SK-N-SH treated with all-trans-retinoic acid at 6 μM for 48 hours (cell line): ENCODE results near the gene HECTD1.
"Not testable (repeated sequence)": the region's sequence is repeated elsewhere in the genome, so short reads cannot be mapped to it uniquely, and the experiment has no call there.

ENCODE experiments used
- ATAC-seq: fragments of 200-7000 bp; cut with Tn5 transposase; 3 replicates; pipeline ENCODE4 v1.9.1; 2020; ENCODE audit warnings: mild to moderate bottlenecking, moderate library complexity
- ARNTL ChIP-seq: fragments of 450-650 bp; formaldehyde crosslinking; IDR thresholded peaks from 2 replicates; pipeline ENCODE4 v1.5.0; 2020; ENCODE audit warnings: low read depth, mild to moderate bottlenecking, moderate library complexity, borderline replicate concordance
- BACH2 ChIP-seq: fragments of 250-450 bp; sonication (Bioruptor Pico); IDR thresholded peaks from 2 replicates; pipeline ENCODE4 v1.9.0; 2021; ENCODE audit warnings: mild to moderate bottlenecking, borderline replicate concordance
- CSDC2 ChIP-seq: fragments of 250-450 bp; sonication (Bioruptor Pico); IDR thresholded peaks from 2 replicates; pipeline ENCODE4 v1.5.0; 2020; ENCODE audit warnings: mild to moderate bottlenecking, moderate library complexity
- ESRRG ChIP-seq: fragments of 250-450 bp; sonication (Bioruptor Pico); IDR thresholded peaks from 2 replicates; pipeline ENCODE4 v1.6.1; 2021; ENCODE audit warnings: mild to moderate bottlenecking
- GLIS3 ChIP-seq: fragments of 250-450 bp; sonication (Bioruptor Pico); IDR thresholded peaks from 2 replicates; pipeline ENCODE4 v1.5.0; 2020; ENCODE audit warnings: mild to moderate bottlenecking, moderate library complexity
- ISL1 ChIP-seq: fragments of 250-450 bp; sonication (Bioruptor Pico); IDR thresholded peaks from 2 replicates; pipeline ENCODE4 v2.1.2; 2022; ENCODE audit warnings: mild to moderate bottlenecking, moderate library complexity
- OSR1 ChIP-seq: fragments of 250-450 bp; sonication (Bioruptor Pico); IDR thresholded peaks from 2 replicates; pipeline ENCODE4 v1.8.0; 2022; ENCODE audit warnings: moderate library complexity, mild to moderate bottlenecking, inconsistent platforms
- PPARA ChIP-seq: fragments of 250-450 bp; sonication (Bioruptor Pico); IDR thresholded peaks from 2 replicates; pipeline ENCODE4 v1.5.0; 2020; ENCODE audit warnings: mild to moderate bottlenecking, borderline replicate concordance
- RARB ChIP-seq: fragments of 250-450 bp; sonication (Bioruptor Pico); IDR thresholded peaks from 2 replicates; pipeline ENCODE4 v1.8.0; 2021; ENCODE audit warnings: mild to moderate bottlenecking, moderate library complexity
- SNAI2 ChIP-seq: fragments of 250-450 bp; sonication (Bioruptor Pico); IDR thresholded peaks from 2 replicates; pipeline ENCODE4 v1.5.0; 2020; ENCODE audit warnings: mild to moderate bottlenecking, moderate library complexity
- TCF4 ChIP-seq: fragments of 250-450 bp; sonication (Bioruptor Pico); IDR thresholded peaks from 2 replicates; pipeline ENCODE4 v1.8.0; 2021; ENCODE audit warnings: mild to moderate bottlenecking, moderate library complexity, borderline replicate concordance
- ZC3H10 ChIP-seq: fragments of 250-450 bp; sonication (Bioruptor Pico); IDR thresholded peaks from 2 replicates; pipeline ENCODE4 v1.5.1; 2021; ENCODE audit warnings: mild to moderate bottlenecking, moderate library complexity
- ZFP3 ChIP-seq: fragments of 250-450 bp; sonication (Bioruptor Pico); IDR thresholded peaks from 2 replicates; pipeline ENCODE4 v1.5.0; 2020; ENCODE audit warnings: mild to moderate bottlenecking, moderate library complexity
- ZFP30 ChIP-seq: fragments of 450-650 bp; formaldehyde crosslinking; IDR thresholded peaks from 2 replicates; pipeline ENCODE4 v1.5.0; 2022; ENCODE audit warnings: mild to moderate bottlenecking, moderate library complexity
- ZNF565 ChIP-seq: fragments of 450-650 bp; formaldehyde crosslinking; conservative IDR thresholded peaks from 2 replicates; pipeline ENCODE4 v1.5.0; 2020; ENCODE audit warnings: low read depth, mild to moderate bottlenecking, moderate library complexity
- ZNF70 ChIP-seq: fragments of 450-650 bp; formaldehyde crosslinking; IDR thresholded peaks from 2 replicates; pipeline ENCODE4 v1.5.0; 2020; ENCODE audit warnings: mild to moderate bottlenecking, moderate library complexity
- ZNF8 ChIP-seq: fragments of 450-650 bp; formaldehyde crosslinking; IDR thresholded peaks from 2 replicates; pipeline ENCODE4 v1.5.0; 2020; ENCODE audit warnings: mild to moderate bottlenecking, moderate library complexity
- TF ChIP-seq, protein P1 (sequence below): fragments of 250-450 bp; sonication (Bioruptor Pico); IDR thresholded peaks from 2 replicates; pipeline ENCODE4 v1.8.0; 2020; ENCODE audit warnings: mild to moderate bottlenecking, moderate library complexity, borderline replicate concordance
- TF ChIP-seq, protein P2 (sequence below): fragments of 250-450 bp; sonication (Bioruptor Pico); IDR thresholded peaks from 2 replicates; pipeline ENCODE4 v1.8.0; 2021; ENCODE audit warnings: low read depth, mild to moderate bottlenecking, moderate library complexity, borderline replicate concordance
- TF ChIP-seq, protein P3 (sequence below): fragments of 250-450 bp; sonication (Bioruptor Pico); IDR thresholded peaks from 2 replicates; pipeline ENCODE4 v1.5.1; 2020; ENCODE audit warnings: low read depth, mild to moderate bottlenecking, moderate library complexity
- TF ChIP-seq, protein P4 (sequence below): fragments of 250-450 bp; sonication (Bioruptor Pico); IDR thresholded peaks from 2 replicates; pipeline ENCODE4 v1.5.1; 2021; ENCODE audit warnings: mild to moderate bottlenecking, moderate library complexity

The HECTD1 gene

DNA sequence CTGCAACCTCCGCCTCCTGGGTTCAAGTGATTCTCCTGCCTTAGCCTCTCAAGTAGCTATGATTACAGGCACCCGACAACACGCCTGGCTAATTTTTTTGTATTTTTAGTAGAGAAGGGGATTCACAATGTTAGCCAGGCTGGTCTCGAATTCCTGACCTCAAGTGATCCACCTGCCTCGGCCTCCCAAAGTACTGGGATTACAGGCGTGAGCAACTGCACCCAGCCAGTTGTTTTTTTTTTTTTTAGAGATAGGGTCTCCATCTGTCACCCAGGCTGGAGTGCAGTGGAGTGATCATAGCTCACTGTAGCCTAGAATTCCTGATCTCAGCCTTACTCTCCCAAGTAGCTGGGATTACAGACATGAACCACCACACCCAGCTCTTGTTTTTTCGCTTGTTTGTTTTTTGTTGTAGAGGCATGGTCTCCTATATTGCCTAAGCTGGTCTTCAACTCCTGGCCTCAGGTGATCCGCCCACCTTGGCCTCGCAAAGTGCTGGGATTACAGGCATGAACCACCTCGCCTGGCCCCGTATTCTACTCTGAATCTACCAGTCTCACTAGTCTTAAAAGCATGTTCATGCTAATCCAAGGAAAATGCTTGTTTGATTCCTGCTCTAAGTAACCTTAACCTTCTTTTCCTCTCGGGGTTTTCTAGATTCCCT, 149.8 kb downstream of the HECTD1 start:
- no peak for ATAC-seq
- no peak for TF ChIP-seq RARB (CRISPR knock-in tag)
- TF ChIP-seq CSDC2 (CRISPR knock-in tag) = no peak
- TF ChIP-seq ZFP3 = no peak
- no peak for TF ChIP-seq ESRRG (CRISPR knock-in tag)
- no peak for TF ChIP-seq ARNTL (CRISPR knock-in tag)
- TF ChIP-seq, protein P1, sequence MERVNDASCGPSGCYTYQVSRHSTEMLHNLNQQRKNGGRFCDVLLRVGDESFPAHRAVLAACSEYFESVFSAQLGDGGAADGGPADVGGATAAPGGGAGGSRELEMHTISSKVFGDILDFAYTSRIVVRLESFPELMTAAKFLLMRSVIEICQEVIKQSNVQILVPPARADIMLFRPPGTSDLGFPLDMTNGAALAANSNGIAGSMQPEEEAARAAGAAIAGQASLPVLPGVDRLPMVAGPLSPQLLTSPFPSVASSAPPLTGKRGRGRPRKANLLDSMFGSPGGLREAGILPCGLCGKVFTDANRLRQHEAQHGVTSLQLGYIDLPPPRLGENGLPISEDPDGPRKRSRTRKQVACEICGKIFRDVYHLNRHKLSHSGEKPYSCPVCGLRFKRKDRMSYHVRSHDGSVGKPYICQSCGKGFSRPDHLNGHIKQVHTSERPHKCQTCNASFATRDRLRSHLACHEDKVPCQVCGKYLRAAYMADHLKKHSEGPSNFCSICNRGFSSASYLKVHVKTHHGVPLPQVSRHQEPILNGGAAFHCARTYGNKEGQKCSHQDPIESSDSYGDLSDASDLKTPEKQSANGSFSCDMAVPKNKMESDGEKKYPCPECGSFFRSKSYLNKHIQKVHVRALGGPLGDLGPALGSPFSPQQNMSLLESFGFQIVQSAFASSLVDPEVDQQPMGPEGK (CRISPR knock-in tag) = no peak
- no peak for TF ChIP-seq ZFP30 (CRISPR knock-in tag)
- no peak for TF ChIP-seq ZNF70
- TF ChIP-seq ZNF8 (CRISPR knock-in tag) = no peak
- TF ChIP-seq TCF4 (CRISPR knock-in tag) = no peak
- TF ChIP-seq, protein P2, sequence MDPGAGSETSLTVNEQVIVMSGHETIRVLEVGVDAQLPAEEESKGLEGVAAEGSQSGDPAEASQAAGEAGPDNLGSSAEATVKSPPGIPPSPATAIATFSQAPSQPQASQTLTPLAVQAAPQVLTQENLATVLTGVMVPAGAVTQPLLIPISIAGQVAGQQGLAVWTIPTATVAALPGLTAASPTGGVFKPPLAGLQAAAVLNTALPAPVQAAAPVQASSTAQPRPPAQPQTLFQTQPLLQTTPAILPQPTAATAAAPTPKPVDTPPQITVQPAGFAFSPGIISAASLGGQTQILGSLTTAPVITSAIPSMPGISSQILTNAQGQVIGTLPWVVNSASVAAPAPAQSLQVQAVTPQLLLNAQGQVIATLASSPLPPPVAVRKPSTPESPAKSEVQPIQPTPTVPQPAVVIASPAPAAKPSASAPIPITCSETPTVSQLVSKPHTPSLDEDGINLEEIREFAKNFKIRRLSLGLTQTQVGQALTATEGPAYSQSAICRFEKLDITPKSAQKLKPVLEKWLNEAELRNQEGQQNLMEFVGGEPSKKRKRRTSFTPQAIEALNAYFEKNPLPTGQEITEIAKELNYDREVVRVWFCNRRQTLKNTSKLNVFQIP (CRISPR knock-in tag) = no peak
- TF ChIP-seq, protein P3, sequence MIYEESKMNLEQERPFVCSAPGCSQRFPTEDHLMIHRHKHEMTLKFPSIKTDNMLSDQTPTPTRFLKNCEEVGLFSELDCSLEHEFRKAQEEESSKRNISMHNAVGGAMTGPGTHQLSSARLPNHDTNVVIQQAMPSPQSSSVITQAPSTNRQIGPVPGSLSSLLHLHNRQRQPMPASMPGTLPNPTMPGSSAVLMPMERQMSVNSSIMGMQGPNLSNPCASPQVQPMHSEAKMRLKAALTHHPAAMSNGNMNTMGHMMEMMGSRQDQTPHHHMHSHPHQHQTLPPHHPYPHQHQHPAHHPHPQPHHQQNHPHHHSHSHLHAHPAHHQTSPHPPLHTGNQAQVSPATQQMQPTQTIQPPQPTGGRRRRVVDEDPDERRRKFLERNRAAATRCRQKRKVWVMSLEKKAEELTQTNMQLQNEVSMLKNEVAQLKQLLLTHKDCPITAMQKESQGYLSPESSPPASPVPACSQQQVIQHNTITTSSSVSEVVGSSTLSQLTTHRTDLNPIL (CRISPR knock-in tag) = no peak
- TF ChIP-seq ISL1 (CRISPR knock-in tag) = no peak
- no peak for TF ChIP-seq BACH2
- no peak for TF ChIP-seq OSR1 (CRISPR knock-in tag)
- no peak for TF ChIP-seq SNAI2 (CRISPR knock-in tag)
- no peak for TF ChIP-seq ZNF565 (CRISPR knock-in tag)

DNA sequence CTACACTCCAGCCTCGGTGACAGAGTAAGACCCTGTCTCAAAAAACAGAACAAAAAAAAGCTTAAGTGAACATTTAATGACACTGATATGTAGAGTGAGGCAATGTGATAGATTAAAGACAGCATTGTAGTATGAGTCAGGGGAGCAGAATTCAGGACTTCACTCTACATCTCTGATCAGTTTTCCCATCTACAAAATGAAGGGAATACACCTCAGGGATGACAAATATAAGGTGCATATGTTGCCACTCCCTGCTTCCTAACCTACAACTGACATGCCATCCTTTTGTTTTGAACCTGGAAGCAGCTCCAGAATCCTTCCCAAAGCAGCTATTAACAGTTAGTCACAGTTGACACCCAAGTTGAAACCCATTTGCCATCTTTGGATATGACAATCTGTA, 150.6 kb downstream of the HECTD1 start:
- ATAC-seq = no peak
- TF ChIP-seq, protein P4, sequence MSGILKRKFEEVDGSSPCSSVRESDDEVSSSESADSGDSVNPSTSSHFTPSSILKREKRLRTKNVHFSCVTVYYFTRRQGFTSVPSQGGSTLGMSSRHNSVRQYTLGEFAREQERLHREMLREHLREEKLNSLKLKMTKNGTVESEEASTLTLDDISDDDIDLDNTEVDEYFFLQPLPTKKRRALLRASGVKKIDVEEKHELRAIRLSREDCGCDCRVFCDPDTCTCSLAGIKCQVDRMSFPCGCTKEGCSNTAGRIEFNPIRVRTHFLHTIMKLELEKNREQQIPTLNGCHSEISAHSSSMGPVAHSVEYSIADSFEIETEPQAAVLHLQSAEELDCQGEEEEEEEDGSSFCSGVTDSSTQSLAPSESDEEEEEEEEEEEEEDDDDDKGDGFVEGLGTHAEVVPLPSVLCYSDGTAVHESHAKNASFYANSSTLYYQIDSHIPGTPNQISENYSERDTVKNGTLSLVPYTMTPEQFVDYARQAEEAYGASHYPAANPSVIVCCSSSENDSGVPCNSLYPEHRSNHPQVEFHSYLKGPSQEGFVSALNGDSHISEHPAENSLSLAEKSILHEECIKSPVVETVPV (CRISPR knock-in tag) = no peak
- no peak for TF ChIP-seq ARNTL (CRISPR knock-in tag)
- TF ChIP-seq SNAI2 (CRISPR knock-in tag) = no peak
- TF ChIP-seq, all 23 proteins: peak for 0

DNA sequence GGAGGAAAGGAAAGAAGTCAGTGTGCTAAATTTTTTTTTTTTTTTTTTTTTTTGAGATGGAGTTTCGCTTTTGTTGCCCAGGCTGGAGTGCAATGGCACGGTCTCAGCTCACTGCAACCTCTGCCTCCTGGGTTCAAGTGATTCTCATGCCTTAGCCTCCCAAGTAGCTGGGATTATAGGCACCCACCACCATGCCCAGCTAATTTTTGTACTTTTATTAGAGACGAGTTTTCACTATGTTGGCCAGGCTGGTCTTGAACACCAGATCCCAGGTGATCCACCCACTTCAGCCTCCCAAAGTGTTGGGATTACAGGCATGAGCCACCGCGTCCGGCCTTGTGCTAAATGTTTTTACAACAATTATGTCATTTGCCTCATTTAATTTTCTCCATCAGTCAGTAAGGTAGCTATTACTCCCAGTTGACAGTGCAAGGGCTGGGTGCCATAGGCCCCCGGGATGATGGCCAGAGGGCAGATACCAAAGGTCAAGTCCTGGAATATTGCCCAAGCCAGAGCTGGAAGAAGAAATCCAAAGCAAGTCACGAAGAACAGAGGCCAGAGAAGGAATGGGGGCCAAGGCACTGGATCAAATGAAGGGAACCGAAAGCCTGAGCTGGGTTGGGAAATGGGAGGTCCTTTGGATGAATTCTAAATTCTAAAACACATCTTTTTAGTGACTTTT, 154.5 kb downstream of the HECTD1 start:
- not testable (repeated sequence) for ATAC-seq

DNA sequence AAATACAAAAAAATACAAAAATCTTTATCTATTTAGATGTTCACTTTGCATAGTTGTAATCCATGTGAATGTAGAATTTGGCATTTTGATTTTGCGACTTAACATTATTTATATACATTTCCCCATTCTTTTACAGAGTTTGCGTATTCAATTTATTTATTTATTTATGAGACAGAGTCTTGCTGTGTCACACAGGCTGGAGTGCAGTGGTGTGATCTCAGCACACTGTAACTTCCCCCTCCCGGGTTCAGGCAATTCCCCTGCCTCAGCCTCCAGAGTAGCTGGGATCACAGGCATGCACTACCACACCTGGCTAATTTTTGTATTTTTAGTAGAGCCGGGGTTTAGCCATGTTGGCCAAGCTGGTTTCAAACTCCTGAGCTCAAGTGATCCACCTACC, 156.1 kb downstream of the HECTD1 start:
- no peak for ATAC-seq
- TF ChIP-seq, protein P3 (CRISPR knock-in tag) = no peak
- TF ChIP-seq ISL1 (CRISPR knock-in tag) = no peak
- TF ChIP-seq BACH2 = no peak
- TF ChIP-seq ESRRG (CRISPR knock-in tag) = no peak
- no peak for TF ChIP-seq RARB (CRISPR knock-in tag)
- TF ChIP-seq, protein P2 (CRISPR knock-in tag) = no peak
- TF ChIP-seq ZNF70 = no peak
- no peak for TF ChIP-seq GLIS3 (CRISPR knock-in tag)
- no peak for TF ChIP-seq PPARA (CRISPR knock-in tag)
- no peak for TF ChIP-seq ZNF8 (CRISPR knock-in tag)
- TF ChIP-seq, protein P1 (CRISPR knock-in tag) = no peak
- no peak for TF ChIP-seq ZNF565 (CRISPR knock-in tag)
- no peak for TF ChIP-seq ZFP3
- no peak for TF ChIP-seq ZC3H10 (CRISPR knock-in tag)
- TF ChIP-seq, protein P4 (CRISPR knock-in tag) = no peak
